ENCODE measurements around the gene CANT1.
"Not testable (repeated sequence)": the region's sequence is repeated elsewhere in the genome, so short reads cannot be mapped to it uniquely, and the experiment has no call there.

The CANT1 gene

GRCh38 chr17:79043191-79043930 is 33.8 kb upstream of the CANT1 start:
- DNase-seq (ENCODE audit: low read depth) = no peak

GRCh38 chr17:79042421-79043190 is 33.0 kb upstream of the CANT1 start:
- DNase-seq (ENCODE audit: low read depth) = no peak

- DNase-seq (ENCODE audit: low read depth) = no peak
These were observed 32.3 kb upstream of the CANT1 start for GRCh38 chr17:79041723-79042420.

- no peak for DNase-seq (ENCODE audit: low read depth)
These were observed 31.5 kb upstream of the CANT1 start for GRCh38 chr17:79041041-79041570.

- no peak for DNase-seq (ENCODE audit: low read depth)
These were observed 30.3 kb upstream of the CANT1 start for GRCh38 chr17:79039886-79040285.

- DNase-seq (ENCODE audit: low read depth) = no peak
These were observed 29.6 kb upstream of the CANT1 start for GRCh38 chr17:79039171-79039570.

GRCh38 chr17:79038545-79039135 is 29.1 kb upstream of the CANT1 start:
- peak; percentile 96 for DNase-seq (ENCODE audit: low read depth)

GRCh38 chr17:79036596-79036995 is 27.0 kb upstream of the CANT1 start:
- DNase-seq (ENCODE audit: low read depth) = peak; percentile 87

GRCh38 chr17:79036181-79036580 is 26.6 kb upstream of the CANT1 start:
- DNase-seq (ENCODE audit: low read depth) = no peak

- DNase-seq (ENCODE audit: low read depth) = no peak
These were observed 26.1 kb upstream of the CANT1 start for GRCh38 chr17:79035686-79036085.

- DNase-seq (ENCODE audit: low read depth) = no peak
These were observed 25.4 kb upstream of the CANT1 start for GRCh38 chr17:79034931-79035485.

- no peak for DNase-seq (ENCODE audit: low read depth)
These were observed 24.4 kb upstream of the CANT1 start for GRCh38 chr17:79033741-79034501.

- no peak for DNase-seq (ENCODE audit: low read depth)
These were observed 23.6 kb upstream of the CANT1 start for GRCh38 chr17:79033046-79033616.

GRCh38 chr17:79031996-79032875 is 22.7 kb upstream of the CANT1 start:
- DNase-seq (ENCODE audit: low read depth) = no peak

- not testable (repeated sequence) for DNase-seq (ENCODE audit: low read depth)
These were observed 21.1 kb upstream of the CANT1 start for GRCh38 chr17:79030636-79031035.

GRCh38 chr17:79029327-79030009 is 19.9 kb upstream of the CANT1 start:
- DNase-seq (ENCODE audit: low read depth) = no peak

- DNase-seq (ENCODE audit: low read depth) = no peak
These were observed 19.1 kb upstream of the CANT1 start for GRCh38 chr17:79028496-79029326.

- DNase-seq (ENCODE audit: low read depth) = no peak
These were observed 18.4 kb upstream of the CANT1 start for GRCh38 chr17:79027925-79028491.

Data from HS-5 (cell line).